ENCODE results near the gene UGT2B7. TPM values are rescaled to one million over a fixed set of nuclear protein-coding genes. Genes with fewer than 3 reads are reported as not detected.

The UGT2B7 gene
- total RNA-seq, 1 donor = not detected

- H3K4me2 ChIP-seq (ENCODE audit: insufficient read depth, low read length) = no peak overlapping the region
- H4K20me1 ChIP-seq (ENCODE audit: insufficient read depth, low read length) = no peaks in the 10 kb centered on the region
- H3K79me2 ChIP-seq (ENCODE audit: insufficient read depth, low read length) = no peaks in the 10 kb centered on the region
- no peaks in the 10 kb centered on the region for H3K27me3 ChIP-seq (ENCODE audit: insufficient read depth, low read length)
- H3K4me1 ChIP-seq (ENCODE audit: insufficient read depth, low read length) = no peaks in the 10 kb centered on the region
- H3K9me3 ChIP-seq (ENCODE audit: low read depth, low read length) = no peaks in the 10 kb centered on the region
- no peak overlapping the region for H3K27ac ChIP-seq (ENCODE audit: low read depth, low read length)
- no peak overlapping the region for H3K4me3 ChIP-seq (ENCODE audit: insufficient read depth, low read length)
- no peak for TF ChIP-seq CTCF (IDR thresholded peaks at IDR 0.05; ENCODE audit: extremely low read depth, low read depth, low read length)
- H2AFZ ChIP-seq (ENCODE audit: low read length) = no peak overlapping the region
- no peak for DNase-seq (ENCODE audit: insufficient read length, low spot score, missing footprints)
- no peaks in the 10 kb centered on the region for H3K36me3 ChIP-seq (ENCODE audit: insufficient read depth, low read length)
Measured at GRCh38 chr4:69120870-69121269, 24.6 kb downstream of the UGT2B7 start.

DNA sequence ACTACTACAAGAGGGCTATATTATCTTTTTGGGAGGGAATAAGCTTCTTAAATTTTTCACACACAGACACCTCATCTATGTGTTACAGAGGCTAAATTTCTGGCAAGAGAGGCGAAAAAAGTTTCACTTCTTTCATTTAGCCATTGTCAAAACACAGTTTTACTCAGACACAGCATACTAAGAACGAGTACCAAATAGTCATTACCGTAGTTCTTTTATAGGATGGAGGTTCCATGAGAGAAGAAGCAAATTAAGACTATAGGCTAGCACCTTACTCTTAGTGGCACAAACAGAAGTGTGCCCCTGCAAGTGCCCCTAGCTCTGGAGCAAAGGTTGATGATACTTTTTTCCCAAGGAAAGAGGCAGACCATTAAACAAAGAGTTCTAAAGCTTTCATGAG is 26.2 kb downstream of the UGT2B7 start:
- H3K4me3 ChIP-seq (ENCODE audit: insufficient read depth, low read length) = no peak overlapping the region
- TF ChIP-seq CTCF (IDR thresholded peaks at IDR 0.05; ENCODE audit: extremely low read depth, low read depth, low read length) = no peak
- H3K4me1 ChIP-seq (ENCODE audit: insufficient read depth, low read length) = no peaks in the 10 kb centered on the region
- H3K27me3 ChIP-seq (ENCODE audit: insufficient read depth, low read length) = no peaks in the 10 kb centered on the region
- H3K4me2 ChIP-seq (ENCODE audit: insufficient read depth, low read length) = no peak overlapping the region
- H3K27ac ChIP-seq (ENCODE audit: low read depth, low read length) = no peak overlapping the region
- no peak overlapping the region for H2AFZ ChIP-seq (ENCODE audit: low read length)
- H3K79me2 ChIP-seq (ENCODE audit: insufficient read depth, low read length) = no peaks in the 10 kb centered on the region
- no peaks in the 10 kb centered on the region for H3K9me3 ChIP-seq (ENCODE audit: low read depth, low read length)
- H3K36me3 ChIP-seq (ENCODE audit: insufficient read depth, low read length) = no peaks in the 10 kb centered on the region
- no peak for DNase-seq (ENCODE audit: insufficient read length, low spot score, missing footprints)
- no peaks in the 10 kb centered on the region for H4K20me1 ChIP-seq (ENCODE audit: insufficient read depth, low read length)

DNA sequence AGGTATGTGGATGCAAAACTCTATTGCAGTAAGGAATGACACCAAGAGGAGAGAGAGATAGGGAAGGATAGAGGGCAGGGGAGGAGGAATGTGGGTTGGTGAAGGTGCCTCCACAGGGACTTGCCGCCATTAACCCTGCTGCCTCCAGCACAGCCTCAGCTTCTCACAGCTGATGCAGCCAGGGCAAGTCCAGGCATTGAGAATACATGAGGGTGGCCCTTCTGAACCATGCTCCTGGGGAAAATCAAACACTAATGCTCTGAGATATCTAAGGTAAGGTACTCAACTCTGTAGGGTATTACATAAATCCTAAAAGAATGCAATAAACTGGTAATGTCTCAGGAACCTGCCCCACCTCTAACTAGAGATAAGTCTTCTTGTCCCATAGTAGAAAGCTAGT is 28.7 kb downstream of the UGT2B7 start:
- H3K9me3 ChIP-seq (ENCODE audit: low read depth, low read length) = no peaks in the 10 kb centered on the region
- DNase-seq (ENCODE audit: insufficient read length, low spot score, missing footprints) = no peak
- TF ChIP-seq CTCF (IDR thresholded peaks at IDR 0.05; ENCODE audit: extremely low read depth, low read depth, low read length) = no peak
- no peak overlapping the region for H3K4me2 ChIP-seq (ENCODE audit: insufficient read depth, low read length)
- no peaks in the 10 kb centered on the region for H4K20me1 ChIP-seq (ENCODE audit: insufficient read depth, low read length)
- no peak overlapping the region for H3K4me3 ChIP-seq (ENCODE audit: insufficient read depth, low read length)
- H3K36me3 ChIP-seq (ENCODE audit: insufficient read depth, low read length) = no peaks in the 10 kb centered on the region
- H3K27me3 ChIP-seq (ENCODE audit: insufficient read depth, low read length) = no peaks in the 10 kb centered on the region
- H2AFZ ChIP-seq (ENCODE audit: low read length) = no peak overlapping the region
- H3K79me2 ChIP-seq (ENCODE audit: insufficient read depth, low read length) = no peaks in the 10 kb centered on the region
- H3K27ac ChIP-seq (ENCODE audit: low read depth, low read length) = no peak overlapping the region
- H3K4me1 ChIP-seq (ENCODE audit: insufficient read depth, low read length) = no peaks in the 10 kb centered on the region

DNA sequence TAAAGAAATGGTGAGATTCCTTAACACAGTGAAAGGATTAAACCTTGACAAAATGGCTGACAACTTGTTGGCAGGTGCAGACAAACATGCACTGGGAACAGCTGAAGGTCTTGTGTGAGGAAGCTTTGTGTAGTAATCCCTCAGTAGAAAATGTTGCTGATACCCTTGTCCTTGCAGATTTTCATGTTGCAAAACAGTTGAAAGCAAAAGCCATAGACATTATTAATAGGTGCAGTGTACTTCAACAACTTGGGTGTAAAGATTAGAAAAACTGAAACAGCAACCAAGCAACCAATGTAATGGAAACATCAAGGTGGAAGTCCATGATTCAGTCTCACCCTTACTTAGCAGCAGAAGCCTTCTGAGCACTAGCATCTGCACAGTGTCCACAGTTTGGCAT is 29.8 kb downstream of the UGT2B7 start:
- H3K36me3 ChIP-seq (ENCODE audit: insufficient read depth, low read length) = no peaks in the 10 kb centered on the region
- no peak for TF ChIP-seq CTCF (IDR thresholded peaks at IDR 0.05; ENCODE audit: extremely low read depth, low read depth, low read length)
- no peak overlapping the region for H3K27ac ChIP-seq (ENCODE audit: low read depth, low read length)
- no peak overlapping the region for H2AFZ ChIP-seq (ENCODE audit: low read length)
- H3K4me3 ChIP-seq (ENCODE audit: insufficient read depth, low read length) = no peak overlapping the region
- H3K9me3 ChIP-seq (ENCODE audit: low read depth, low read length) = no peaks in the 10 kb centered on the region
- no peaks in the 10 kb centered on the region for H3K79me2 ChIP-seq (ENCODE audit: insufficient read depth, low read length)
- H3K27me3 ChIP-seq (ENCODE audit: insufficient read depth, low read length) = no peaks in the 10 kb centered on the region
- DNase-seq (ENCODE audit: insufficient read length, low spot score, missing footprints) = no peak
- H3K4me2 ChIP-seq (ENCODE audit: insufficient read depth, low read length) = no peak overlapping the region
- no peaks in the 10 kb centered on the region for H4K20me1 ChIP-seq (ENCODE audit: insufficient read depth, low read length)
- no peaks in the 10 kb centered on the region for H3K4me1 ChIP-seq (ENCODE audit: insufficient read depth, low read length)
